ENCODE measurements around the gene TNFRSF1A.

TNFRSF1A gene

GRCh38 chr12:6374028-6374785 is 32.3 kb upstream of the TNFRSF1A start:
- no peak for DNase-seq

DNA sequence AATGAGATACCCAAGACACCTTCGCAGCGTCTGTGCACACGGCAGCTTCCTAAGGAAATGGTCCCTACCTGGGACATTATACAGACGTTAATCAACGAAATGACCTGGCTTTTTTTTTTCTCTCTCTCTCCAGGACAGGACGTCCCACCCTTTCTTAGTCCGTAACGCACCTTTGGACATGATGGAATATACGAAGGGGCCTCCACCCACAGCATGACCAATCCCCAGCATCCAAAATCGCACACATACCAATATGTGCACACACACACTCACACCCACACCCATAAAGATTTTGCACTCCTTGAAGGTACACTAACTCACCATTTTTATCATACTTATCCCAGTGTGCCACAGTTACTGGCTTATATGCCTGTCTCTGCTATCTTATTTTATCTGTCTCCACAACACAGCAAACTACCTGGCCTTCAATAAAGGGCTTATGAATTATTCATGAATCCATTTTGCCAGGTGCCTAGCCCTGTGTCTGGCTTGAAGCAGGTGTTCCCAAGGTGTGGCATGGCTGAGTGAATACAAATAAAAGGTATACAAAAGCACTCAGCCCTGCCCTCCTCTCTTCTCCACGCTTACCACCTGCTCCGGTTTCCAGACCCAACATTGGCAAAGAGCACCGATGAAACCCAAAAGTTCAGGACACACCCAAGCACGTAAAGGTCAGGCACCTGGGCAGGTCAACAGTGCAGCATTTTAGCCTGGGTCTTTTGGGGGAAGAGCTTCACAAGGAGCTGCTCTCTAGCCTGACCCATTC is 31.3 kb upstream of the TNFRSF1A start:
- peak; percentile 94 for DNase-seq

DNA sequence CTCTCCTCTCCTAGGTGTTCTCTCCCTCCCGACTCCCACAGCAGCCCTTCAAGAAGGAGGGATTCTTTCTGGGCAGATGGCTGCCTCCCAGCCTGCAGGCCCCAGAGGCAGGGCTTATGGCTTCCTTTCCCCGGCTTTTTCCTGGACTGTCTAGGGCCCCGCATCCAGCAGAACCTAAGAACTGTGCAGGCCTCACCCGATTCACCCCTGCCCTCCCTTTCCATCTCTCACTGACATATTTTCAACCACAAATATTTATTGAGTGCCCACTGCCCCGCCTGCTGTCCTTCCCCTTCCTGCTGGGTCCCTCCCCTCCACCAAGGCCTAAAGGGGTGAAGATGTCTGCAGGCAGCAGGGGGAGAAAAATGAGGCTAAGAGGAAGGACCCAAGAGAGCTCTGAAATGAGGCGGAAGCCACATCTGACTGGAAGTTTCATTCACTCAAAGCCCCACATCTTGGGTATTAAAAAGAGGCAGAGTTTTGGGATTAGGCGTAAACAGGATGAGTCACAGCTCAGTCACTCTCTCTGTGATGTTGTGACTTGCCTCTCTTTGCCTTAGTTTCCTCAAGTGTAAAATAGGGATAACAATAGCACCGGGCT is 30.6 kb upstream of the TNFRSF1A start:
- DNase-seq, result peak; percentile 74

GRCh38 chr12:6370994-6371754 is 29.3 kb upstream of the TNFRSF1A start:
- DNase-seq, result peak; percentile 75

DNA sequence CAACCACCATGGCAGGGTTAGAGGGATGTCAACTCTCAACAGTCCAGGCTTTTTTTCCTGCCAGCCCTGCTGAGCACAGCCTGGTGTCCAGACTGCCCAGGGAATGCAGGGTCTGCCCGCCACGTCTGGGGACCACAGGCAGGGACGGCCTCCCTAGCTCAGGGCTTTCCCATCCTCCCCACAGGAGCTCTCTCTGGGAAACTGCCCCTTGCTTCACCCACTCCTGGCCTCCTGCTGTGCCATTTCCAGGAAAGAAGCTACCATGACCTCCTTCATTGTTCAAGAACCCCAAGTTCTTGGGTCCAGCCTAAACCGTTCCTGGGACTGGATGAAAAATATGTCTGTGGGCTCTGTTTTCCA is 28.7 kb upstream of the TNFRSF1A start:
- DNase-seq, result no peak

DNA sequence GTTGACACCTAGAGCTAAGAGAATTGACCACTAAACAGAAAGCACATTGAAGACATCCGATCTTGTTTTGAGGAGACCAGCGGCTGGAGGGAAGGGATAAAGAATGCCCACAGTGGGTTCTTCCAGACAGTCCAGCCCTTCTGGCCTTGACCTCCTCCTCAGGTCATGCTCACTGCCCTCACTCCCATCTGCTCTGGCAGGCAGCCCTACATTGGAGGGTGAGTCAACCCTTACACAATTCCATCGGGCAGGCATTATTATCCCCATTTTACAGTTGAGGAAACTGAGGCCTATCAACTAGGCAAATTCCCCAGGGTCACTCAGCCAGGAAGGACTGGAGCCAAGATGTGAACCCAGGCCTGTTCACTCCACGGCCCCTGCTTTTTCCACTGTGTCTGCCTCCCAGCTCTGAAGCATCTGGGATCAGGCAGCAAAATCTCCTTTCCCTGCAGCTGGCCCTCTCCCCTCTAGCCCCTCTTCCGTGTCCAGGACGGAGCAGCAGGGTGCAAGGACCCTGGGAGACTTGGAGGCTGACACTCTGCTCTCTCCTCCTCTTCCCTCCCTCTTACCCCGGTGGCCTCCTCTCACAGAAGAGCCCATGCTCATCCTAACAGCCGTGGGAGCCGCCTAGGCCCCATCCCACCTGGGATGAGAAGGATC is 28.2 kb upstream of the TNFRSF1A start:
- no peak for DNase-seq

DNA sequence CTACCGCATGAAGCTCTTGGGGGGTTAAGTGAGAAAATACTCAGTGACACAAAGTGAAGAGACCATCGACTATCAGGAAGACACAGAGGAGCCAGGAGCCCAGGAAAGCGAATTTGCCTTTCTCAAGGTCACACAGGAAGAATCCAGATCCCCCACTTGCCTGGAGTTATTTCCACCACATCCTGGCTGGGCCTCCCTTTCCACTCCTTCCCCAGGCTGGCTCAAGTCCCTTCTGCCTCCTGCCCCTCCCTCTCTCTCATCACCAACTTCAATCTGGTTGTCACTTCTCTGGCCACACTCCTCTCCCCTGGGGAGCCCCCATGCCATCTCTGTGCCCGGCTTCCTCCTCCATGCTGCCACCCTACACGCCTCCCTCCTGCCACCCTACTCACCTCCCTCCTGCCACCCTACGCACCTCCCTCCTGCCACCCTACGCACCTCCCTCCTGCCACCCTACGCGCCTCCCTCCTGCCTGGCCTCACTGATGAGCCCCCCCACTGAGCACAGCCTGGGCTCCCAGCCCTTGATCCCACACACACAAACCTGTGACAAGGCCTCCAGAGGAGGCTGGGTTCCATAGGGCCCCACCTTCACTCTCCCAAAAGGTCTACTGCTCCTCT is 27.1 kb upstream of the TNFRSF1A start:
- DNase-seq, result no peak

DNA sequence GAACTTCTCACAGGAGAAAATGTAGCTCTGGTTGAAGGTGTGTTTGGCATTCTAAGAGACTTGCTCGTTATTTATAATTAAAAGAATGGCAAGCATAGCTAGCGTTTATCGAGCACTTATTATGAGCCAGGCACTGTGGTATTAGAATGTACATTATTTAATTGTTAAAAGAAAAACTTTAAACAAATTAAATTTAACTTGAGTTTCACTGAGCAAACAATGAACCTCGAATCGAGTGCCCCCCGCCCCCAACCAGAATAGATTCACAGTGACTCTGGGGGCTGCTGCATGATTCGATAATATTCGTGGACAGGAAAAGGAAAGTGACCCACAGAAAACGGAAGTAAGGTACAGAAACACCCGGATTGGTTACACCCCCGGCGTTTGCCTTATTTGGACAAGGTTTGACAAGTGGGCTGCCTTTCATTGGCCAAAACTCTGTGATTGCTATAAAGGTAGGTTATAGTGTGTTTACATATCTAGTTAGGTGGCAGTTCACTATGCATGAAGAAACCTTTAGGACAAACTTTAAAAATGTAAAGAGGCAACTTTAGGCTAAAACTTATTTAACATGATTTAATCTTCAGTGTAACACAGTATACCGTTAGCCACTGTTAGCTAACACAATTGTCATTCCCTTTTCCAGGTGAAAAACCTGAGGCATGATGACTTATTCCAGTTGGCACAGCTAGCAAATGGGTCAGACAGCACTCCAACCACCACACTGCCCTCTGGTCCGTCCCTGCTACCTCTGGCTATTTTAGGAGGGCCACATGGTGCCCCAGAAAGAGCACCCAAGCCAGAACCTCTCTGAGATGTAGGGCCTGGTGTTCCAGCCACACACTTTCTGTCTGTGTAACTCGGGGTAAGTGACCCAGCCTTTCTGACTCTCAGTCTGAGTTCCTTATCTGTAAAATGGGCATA is 26.4 kb upstream of the TNFRSF1A start:
- no peak for DNase-seq

- no peak for DNase-seq
Observed at GRCh38 chr12:6367065-6367968, 25.4 kb upstream of the TNFRSF1A start.

GRCh38 chr12:6364044-6364374 is 22.1 kb upstream of the TNFRSF1A start:
- no peak for DNase-seq

- DNase-seq, result peak; percentile 53
Observed at GRCh38 chr12:6363330-6364043, 21.6 kb upstream of the TNFRSF1A start.

- no peak for DNase-seq
Observed at GRCh38 chr12:6363010-6363329, 21.1 kb upstream of the TNFRSF1A start.

DNA sequence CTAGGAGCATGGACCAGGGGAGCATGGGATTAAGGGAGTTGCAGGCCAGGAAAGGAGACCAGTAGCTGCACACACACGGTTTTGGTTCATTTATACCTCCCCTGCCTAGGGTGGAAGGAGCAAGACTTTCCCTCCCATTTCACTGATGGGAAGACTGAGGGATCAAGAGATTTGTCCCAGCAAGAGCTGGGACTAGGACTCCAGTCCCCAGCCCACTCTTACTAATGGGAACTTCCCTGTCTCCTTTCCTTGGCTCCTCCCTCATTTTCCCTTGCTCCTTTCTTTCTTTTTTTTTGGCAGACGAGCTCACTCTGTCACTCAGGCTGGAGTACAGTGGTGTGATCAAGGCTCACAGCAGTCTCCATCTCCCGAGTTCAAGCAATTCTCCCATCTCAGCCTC is 20.5 kb upstream of the TNFRSF1A start:
- no peak for DNase-seq

DNA sequence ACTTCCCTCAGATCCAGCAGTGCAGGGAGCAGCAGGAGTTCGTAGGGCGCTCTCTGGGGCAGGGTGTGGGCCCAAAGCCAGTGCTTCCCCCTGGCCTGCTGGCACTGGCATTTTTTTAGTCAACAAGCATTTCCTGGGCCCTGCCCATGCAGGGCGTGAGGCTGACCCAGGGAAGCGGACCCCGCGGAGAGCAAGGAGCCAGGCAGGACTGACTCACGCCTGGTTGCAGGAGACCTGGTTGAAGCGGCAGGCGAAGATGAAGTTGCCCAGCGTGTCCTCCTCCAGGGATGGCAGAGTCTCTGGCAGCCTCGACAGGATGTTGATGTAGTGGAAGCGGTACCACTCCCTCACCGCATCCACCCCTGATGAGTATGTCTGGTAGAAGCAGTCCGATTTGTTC is 20.0 kb upstream of the TNFRSF1A start:
- DNase-seq, result no peak

- DNase-seq, result no peak
Observed at GRCh38 chr12:6360578-6361490, 19.0 kb upstream of the TNFRSF1A start.

GRCh38 chr12:6360080-6360571 is 18.2 kb upstream of the TNFRSF1A start:
- no peak for DNase-seq

GRCh38 chr12:6358881-6359280 is 17.0 kb upstream of the TNFRSF1A start:
- no peak for DNase-seq

DNA sequence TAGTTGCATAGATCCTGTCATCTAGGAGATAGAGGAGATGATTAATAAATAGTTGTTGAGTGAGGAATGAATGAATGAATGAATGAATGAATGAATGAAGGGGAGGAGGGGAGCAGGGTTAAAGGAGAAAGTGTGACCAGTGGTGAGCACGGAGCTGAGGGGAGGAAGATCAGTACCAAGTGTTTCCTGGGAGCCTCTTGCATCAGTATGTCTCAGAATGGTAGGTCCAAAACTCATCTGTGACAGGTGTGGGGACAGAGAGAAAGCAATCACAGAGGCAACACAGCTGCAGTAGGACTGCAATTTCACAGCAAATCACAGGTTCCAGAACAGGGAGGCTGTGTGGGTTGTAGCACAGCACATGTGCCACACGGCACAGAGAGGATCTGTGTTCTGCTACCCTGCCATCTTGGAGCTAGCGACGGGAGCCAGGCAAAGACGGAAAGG is 14.5 kb upstream of the TNFRSF1A start:
- no peak for DNase-seq

Data from NCI-H526 treated with DMSO at 0.1 percent for 48 hours (cell line).